T-cell (primary cell): ENCODE data around the gene ARHGEF2. TPM values are rescaled to one million over a fixed set of nuclear protein-coding genes. Genes with fewer than 3 reads are reported as not detected.

Experiments
- ATAC-seq, 4 experiments: fragments of 200-7000 bp in 3 of 4; fragments of 150-1000 bp in 1 of 4; cut with Tn5 transposase; replicated peaks in 1 of 4; 1 replicate in 3 of 4; 2 replicates in 1 of 4; pipeline ENCODE4 v1.10.0; 2021; ENCODE audit warnings: moderate library complexity in 3 of 4, mild to moderate bottlenecking in 2 of 4, moderate number of reproducible peaks in 1 of 4
- CTCF ChIA-PET, 2 donors: fragments of 300-600 bp; sonication (Branson Sonifier 250); formaldehyde crosslinking; loops; one replicate each; lab custom pipeline; 2022; ENCODE audit warnings: antibody characterized with exemption in 2 of 2; lab: Charles Lee
- POLR2A ChIA-PET, 2 donors: fragments of 300-600 bp; sonication (Branson Sonifier 250); formaldehyde crosslinking; loops; one replicate each; lab custom pipeline; 2022; ENCODE audit warnings: antibody characterized with exemption in 2 of 2; lab: Charles Lee
- DNase-seq, 35 experiments: peaks; one replicate each; pipeline versions ENCODE4 v3.0.0 to v3.0.0-alpha.2; 2013 to 2023
- H3K27ac ChIP-seq: one replicate; pipeline ENCODE4 v1.5.1; 2013; ENCODE audit warnings: low read length
- H3K27me3 ChIP-seq, 2 experiments: replicated peaks in 1 of 2; 1 replicate in 1 of 2; 2 replicates in 1 of 2; pipeline versions ENCODE4 v1.6.1 to v1.7.0; 2013; ENCODE audit warnings: low read length in 1 of 2, mixed read lengths in 1 of 2; ENCODE audit not compliant: control insufficient read depth in 2 of 2, insufficient read depth in 2 of 2; ENCODE audit errors: extremely low read depth in 1 of 2
- H3K36me3 ChIP-seq, 2 donors: 1 replicate in 1 of 2; 2 replicates in 1 of 2; pipeline versions ENCODE4 v1.6.1 to v1.7.0; 2013; ENCODE audit warnings: low read length in 1 of 2; ENCODE audit not compliant: control insufficient read depth in 2 of 2, insufficient read depth in 1 of 2; ENCODE audit errors: extremely low read depth in 1 of 2
- H3K4me1 ChIP-seq, 2 experiments: 1 replicate in 1 of 2; 2 replicates in 1 of 2; pipeline versions ENCODE4 v1.6.1 to v1.7.0; 2013; ENCODE audit warnings: low read length in 2 of 2, mixed read lengths in 1 of 2; ENCODE audit not compliant: insufficient read depth in 2 of 2, control insufficient read depth in 1 of 2; ENCODE audit errors: extremely low read depth in 1 of 2
- H3K4me3 ChIP-seq, 2 donors: 1 replicate in 1 of 2; 2 replicates in 1 of 2; pipeline versions ENCODE4 v1.5.1 to v1.7.0; 2013; ENCODE audit warnings: mild to moderate bottlenecking in 2 of 2, low read length in 1 of 2, moderate library complexity in 1 of 2; ENCODE audit not compliant: control insufficient read depth in 1 of 2; ENCODE audit errors: extremely low read depth in 1 of 2
- H3K9me3 ChIP-seq: 2 replicates; pipeline ENCODE4 v1.7.0; 2013
- H3K27ac Mint-ChIP-seq, 2 donors: one replicate each; pipeline ENCODE4 v1.8.0; 2020 to 2021; ENCODE audit warnings: mild to moderate bottlenecking in 2 of 2, mixed read lengths in 2 of 2
- H3K27me3 Mint-ChIP-seq, 2 donors: one replicate each; pipeline ENCODE4 v1.8.0; 2021 to 2022; ENCODE audit warnings: mixed read lengths in 2 of 2
- H3K36me3 Mint-ChIP-seq: one replicate; pipeline ENCODE4 v1.8.0; 2021; ENCODE audit warnings: mixed read lengths
- H3K4me1 Mint-ChIP-seq, 3 donors: one replicate each; pipeline ENCODE4 v1.8.0; 2020 to 2022; ENCODE audit warnings: mixed read lengths in 3 of 3, mild to moderate bottlenecking in 1 of 3
- H3K4me3 Mint-ChIP-seq, 3 donors: one replicate each; pipeline ENCODE4 v1.8.0; 2020 to 2022; ENCODE audit warnings: mild to moderate bottlenecking in 3 of 3, mixed read lengths in 3 of 3, moderate library complexity in 3 of 3
- H3K9me3 Mint-ChIP-seq, 3 donors: one replicate each; pipeline ENCODE4 v1.8.0; 2020 to 2022; ENCODE audit warnings: mixed read lengths in 3 of 3
- WGBS: methylation state at CpG from one replicate; pipeline ENCODE4 v1.1.5; 2013; ENCODE audit warnings: missing lambda C conversion rate; ENCODE audit not compliant: insufficient coverage; 5-methylcytosine and 5-hydroxymethylcytosine counted together
- total RNA-seq, 35 experiments: library from RNA in 6 of 35; stranded (reverse) in 6 of 35; fragments of 120-200 nt in 1 of 35; gene quantifications; one replicate each; pipeline versions ENCODE4 v1.2.1 to v1.2.4 and lab custom pipeline; 2013 to 2026

Gene ARHGEF2
- total RNA-seq (100 to 1,000 TPM; 110 to 174 (median 167) TPM), total RNA-seq (lab: John Stamatoyannopoulos, UW) (87.1 to 475 (median 191) reads per million in 29 experiments)
- total RNA-seq (2013) = 128 TPM

DNA sequence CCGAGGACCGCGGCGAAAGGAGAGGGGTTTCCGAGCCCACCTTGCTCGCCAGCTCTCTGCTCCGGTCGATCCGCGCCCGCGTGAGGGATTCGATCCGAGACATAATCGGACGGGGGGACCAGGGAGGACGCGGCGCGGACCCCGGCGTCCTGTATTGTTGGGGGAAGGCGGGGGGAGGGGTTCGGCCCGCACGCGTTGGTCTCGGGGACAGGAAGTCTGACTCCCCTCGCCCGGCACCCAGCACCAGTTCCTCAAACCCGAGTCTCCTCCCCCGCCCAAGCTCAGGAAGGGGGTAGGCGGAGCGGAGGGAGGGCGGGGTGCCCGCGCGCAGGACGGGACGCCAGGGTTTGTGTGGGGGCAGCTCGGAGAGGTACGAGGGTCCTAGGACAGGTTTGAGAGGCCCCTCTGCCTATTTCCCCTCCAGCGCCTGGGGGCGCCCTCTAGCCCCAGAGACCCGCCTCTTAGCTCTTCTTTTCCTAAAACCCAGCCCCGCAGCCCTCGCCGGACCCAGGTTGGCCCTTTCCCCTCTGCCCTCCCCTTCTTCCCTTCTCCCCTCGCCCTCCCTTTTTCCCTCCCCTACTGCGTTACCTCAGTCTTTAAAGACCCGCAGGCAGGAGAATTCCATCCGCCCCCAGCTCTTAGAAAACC lies at the start of gene ARHGEF2:
TSS of gene ARHGEF2 (minus strand) at position 223 of the 648 bp plus-strand sequence. CDS start at position 103, 120 bp downstream.
- Mint-ChIP-seq H3K4me1 (peaks cover 68 to 86% (median 77%) of the 10 kb centered on the region in 3 donors), H3K4me3 (peak within 1 kb of the TSS; percentile 85 to 97 (median 97)), H3K9me3 (no peaks in the 10 kb centered on the region), H3K27me3 (no peaks in the 10 kb centered on the region), H3K27ac (peak within 1 kb of the TSS; percentile 93 to 94), H3K36me3 (peaks cover 8% of the 10 kb centered on the region)
- 0% methylated on average over 20 of the region's 52 CpGs for WGBS
- peaks cover 37 to 87% of the 10 kb centered on the region in 2 experiments for H3K4me1 ChIP-seq
- peak within 1 kb of the TSS; percentile 91 to 97 for H3K4me3 ChIP-seq
- no peaks in the 10 kb centered on the region for H3K9me3 ChIP-seq
- H3K36me3 ChIP-seq = peaks cover 5 to 11% of the 10 kb centered on the region in 2 donors
- ATAC-seq (peak; percentile 68 to 74 (median 72)), DNase-seq (peak; percentile 46 to 83 (median 68))
- ChIA-PET CTCF (interaction anchor here in 1 of 2 donors (0.6 to 1.3 kb wide), 7 partner anchors 8 to 356 kb away, joined by 3 to 7 read pairs (median 3); partner anchors contain the start of gene KHDC4), POLR2A (interaction anchor here (0.5 to 1.1 kb wide), 9 partner anchors 9 to 1378 kb away, joined by 3 to 11 read pairs (median 4); no protein-coding TSS in a partner anchor)
- no peaks in the 10 kb centered on the region for H3K27me3 ChIP-seq
- H3K27ac ChIP-seq = peak within 1 kb of the TSS; percentile 64

DNA sequence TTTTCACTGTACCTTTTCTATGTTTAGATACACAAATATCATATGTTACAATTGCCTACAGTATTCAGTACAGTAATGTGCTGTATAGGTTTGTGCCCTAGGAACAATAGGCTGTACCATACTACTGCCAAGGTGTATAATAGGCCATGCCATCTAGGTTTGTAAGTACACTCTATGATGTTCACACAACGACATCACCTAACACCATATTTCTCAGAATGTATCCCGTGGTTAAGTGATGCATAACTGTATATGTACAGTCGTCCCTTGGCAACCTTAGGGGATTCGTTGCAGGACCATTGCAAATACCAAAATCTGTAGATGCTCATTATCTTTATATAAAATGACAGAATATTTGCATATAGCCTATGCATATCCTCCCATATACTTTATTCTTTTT lies 48.2 kb upstream of the ARHGEF2 start:
- Mint-ChIP-seq H3K4me1 (peaks cover 3 to 14% (median 7%) of the 10 kb centered on the region in 3 donors), H3K4me3 (no peak overlapping the region), H3K36me3 (no peaks in the 10 kb centered on the region), H3K27ac (no peak overlapping the region), H3K9me3 (no peaks in the 10 kb centered on the region), H3K27me3 (peaks cover 0 to 5% of the 10 kb centered on the region in 2 donors)
- peaks cover 0 to 5% of the 10 kb centered on the region in 2 experiments for H3K27me3 ChIP-seq
- ChIA-PET POLR2A (no interaction called here), CTCF (interaction anchor here in 1 of 2 donors (0.9 to 1.0 kb wide), 2 partner anchors 39 to 49 kb away, joined by 4 to 7 read pairs; no protein-coding TSS in a partner anchor)
- WGBS = no CpG with 5 or more reads among the region's 4 CpGs
- H3K4me3 ChIP-seq = no peak overlapping the region
- H3K27ac ChIP-seq = no peak overlapping the region
- peaks cover 0 to 4% of the 10 kb centered on the region in 2 experiments for H3K4me1 ChIP-seq
- no peak for ATAC-seq
- no peaks in the 10 kb centered on the region for H3K9me3 ChIP-seq
- no peaks in the 10 kb centered on the region for H3K36me3 ChIP-seq
- DNase-seq = no peak

DNA sequence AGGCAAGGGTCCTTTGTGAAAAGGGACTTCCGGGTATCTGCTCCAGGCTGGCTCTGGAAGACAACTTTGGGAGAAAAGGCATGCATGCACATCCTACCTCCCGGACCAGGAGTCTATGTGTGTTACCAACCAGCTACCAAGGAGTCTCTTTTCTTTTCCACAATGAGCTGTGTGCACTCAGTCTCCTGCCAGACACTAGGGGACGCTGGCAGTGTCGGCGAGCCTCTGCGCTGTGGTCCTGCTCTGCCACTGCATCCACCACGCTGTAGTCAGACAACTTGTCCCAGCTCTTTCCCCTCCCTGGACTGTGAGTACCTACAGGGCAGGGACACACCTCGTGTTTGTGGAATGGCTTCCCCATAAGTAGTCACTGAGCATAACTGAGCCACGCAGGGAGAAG lies 47.5 kb upstream of the ARHGEF2 start:
- H3K9me3 Mint-ChIP-seq = no peaks in the 10 kb centered on the region
- Histone ChIP-seq H3K36me3 (no peaks in the 10 kb centered on the region), H3K27ac (no peak overlapping the region), H3K4me1 (peaks cover 2 to 8% of the 10 kb centered on the region in 2 experiments), H3K4me3 (no peak overlapping the region), H3K9me3 (no peaks in the 10 kb centered on the region), H3K27me3 (peaks cover 0 to 5% of the 10 kb centered on the region in 2 experiments)
- H3K27me3 Mint-ChIP-seq = peaks cover 0 to 5% of the 10 kb centered on the region in 2 donors
- WGBS = 22% methylated on average over 8 of the region's 9 CpGs
- H3K27ac Mint-ChIP-seq = peak overlapping the region in 1 of 2 donors; percentile 10
- peak in 25 of 35 experiments; percentile 1 to 56 (median 21) for DNase-seq
- H3K36me3 Mint-ChIP-seq = no peaks in the 10 kb centered on the region
- ATAC-seq = peak; percentile 64 to 79 (median 76)
- CTCF ChIA-PET = interaction anchor here in 1 of 2 donors (0.7 to 1.0 kb wide), 3 partner anchors 38 to 48 kb away, joined by 3 to 7 read pairs (median 4); no protein-coding TSS in a partner anchor
- no peak overlapping the region for H3K4me3 Mint-ChIP-seq
- POLR2A ChIA-PET = no interaction called here
- peaks cover 5 to 18% (median 8%) of the 10 kb centered on the region in 3 donors for H3K4me1 Mint-ChIP-seq

DNA sequence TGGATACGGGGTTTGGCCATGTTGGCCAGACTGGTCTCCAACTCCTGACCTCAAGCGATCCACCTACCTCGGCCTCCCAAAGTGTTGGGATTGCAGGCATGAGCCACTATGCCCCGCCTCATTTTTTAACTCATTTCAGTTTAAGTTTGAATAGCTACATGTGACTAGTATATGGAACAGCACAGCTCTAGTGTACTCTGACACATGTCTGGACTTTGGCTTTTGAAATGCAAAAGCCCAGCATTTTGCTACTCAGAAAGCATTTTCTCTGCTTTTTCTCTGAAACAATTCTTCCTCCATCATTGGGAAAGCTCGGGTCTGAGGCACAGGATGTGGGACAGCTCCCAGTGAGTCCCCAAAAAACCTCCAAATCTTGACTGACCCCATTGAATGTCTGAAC lies 46.5 kb upstream of the ARHGEF2 start:
- H3K4me1 Mint-ChIP-seq = peaks cover 13 to 27% (median 16%) of the 10 kb centered on the region in 3 donors
- CTCF ChIA-PET = no interaction called here
- H3K9me3 Mint-ChIP-seq = no peaks in the 10 kb centered on the region
- Histone ChIP-seq H3K9me3 (no peaks in the 10 kb centered on the region), H3K36me3 (no peaks in the 10 kb centered on the region), H3K4me3 (no peak overlapping the region), H3K27me3 (peaks cover 0 to 5% of the 10 kb centered on the region in 2 experiments), H3K4me1 (peaks cover 9 to 16% of the 10 kb centered on the region in 2 experiments), H3K27ac (no peak overlapping the region)
- no peak overlapping the region for H3K27ac Mint-ChIP-seq
- POLR2A ChIA-PET = interaction anchor here in 1 of 2 donors (0.5 kb wide), 1 partner anchor 9 kb away, joined by 3 read pairs; no protein-coding TSS in a partner anchor
- H3K4me3 Mint-ChIP-seq = no peak overlapping the region
- DNase-seq (no peak), ATAC-seq (no peak)
- peaks cover 2% of the 10 kb centered on the region for H3K36me3 Mint-ChIP-seq
- peaks cover 0 to 5% of the 10 kb centered on the region in 2 donors for H3K27me3 Mint-ChIP-seq
- 13% methylated on average over 1 of the region's 5 CpGs for WGBS

DNA sequence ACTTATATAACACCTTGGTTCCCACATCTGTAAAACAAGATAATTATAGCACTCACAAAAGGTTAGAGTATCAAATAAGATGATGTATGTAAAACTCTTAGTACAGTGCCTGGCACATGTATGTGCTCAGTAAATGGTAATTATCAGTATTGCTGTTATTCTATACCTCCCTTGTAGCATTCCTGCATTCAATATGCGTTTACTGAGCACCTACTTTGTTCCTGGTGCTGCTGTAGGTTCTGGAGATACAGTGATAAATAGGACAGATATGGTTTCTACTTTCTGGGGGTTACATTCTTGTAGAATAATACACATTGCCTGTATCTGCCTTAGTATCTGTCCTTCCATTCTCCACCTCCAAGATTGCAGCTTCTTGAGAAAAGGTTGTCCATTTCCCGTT lies 43.6 kb upstream of the ARHGEF2 start:
- H3K27ac ChIP-seq = no peak overlapping the region
- ChIA-PET CTCF (no interaction called here), POLR2A (no interaction called here)
- no peaks in the 10 kb centered on the region for H3K9me3 Mint-ChIP-seq
- H3K36me3 ChIP-seq = peaks cover 2 to 18% of the 10 kb centered on the region in 2 donors
- ATAC-seq = no peak
- peaks cover 13% of the 10 kb centered on the region for H3K36me3 Mint-ChIP-seq
- H3K4me3 ChIP-seq = no peak overlapping the region
- no peaks in the 10 kb centered on the region for H3K9me3 ChIP-seq
- no peak for DNase-seq
- H3K27ac Mint-ChIP-seq = peak overlapping the region; percentile 71 to 75
- H3K4me1 ChIP-seq = peaks cover 12 to 23% of the 10 kb centered on the region in 2 experiments
- WGBS = 33% methylated on average over 1 of the region's 2 CpGs
- peaks cover 0 to 5% of the 10 kb centered on the region in 2 donors for H3K27me3 Mint-ChIP-seq
- peaks cover 25 to 40% (median 31%) of the 10 kb centered on the region in 3 donors for H3K4me1 Mint-ChIP-seq
- peaks cover 0 to 5% of the 10 kb centered on the region in 2 experiments for H3K27me3 ChIP-seq
- peak overlapping the region; percentile 44 to 93 (median 49) for H3K4me3 Mint-ChIP-seq

DNA sequence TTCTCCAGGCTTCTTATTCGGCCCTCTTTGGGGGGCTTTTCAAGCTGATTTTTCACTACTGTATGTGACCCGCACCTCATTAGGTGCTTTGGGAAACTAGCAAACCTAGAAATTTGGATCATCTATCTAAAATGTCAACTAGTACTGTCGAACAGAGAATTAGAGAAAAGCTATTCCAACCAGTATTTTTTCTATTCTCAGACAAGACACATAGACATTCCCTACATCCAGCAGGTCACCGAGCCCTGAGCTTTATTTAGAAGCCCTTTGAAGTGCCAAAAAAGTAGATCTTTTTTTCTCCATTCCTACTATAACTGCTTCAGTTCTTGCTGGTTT lies 42.7 kb upstream of the ARHGEF2 start:
- H3K36me3 ChIP-seq = peaks cover 6 to 23% of the 10 kb centered on the region in 2 donors
- peak overlapping the region; percentile 87 to 88 for H3K4me3 ChIP-seq
- H3K27me3 ChIP-seq = peaks cover 0 to 5% of the 10 kb centered on the region in 2 experiments
- ATAC-seq = no peak
- Mint-ChIP-seq H3K36me3 (peaks cover 18% of the 10 kb centered on the region), H3K9me3 (no peaks in the 10 kb centered on the region), H3K4me3 (peak overlapping the region; percentile 93 to 97 (median 94)), H3K27me3 (peaks cover 0 to 5% of the 10 kb centered on the region in 2 donors), H3K27ac (peak overlapping the region; percentile 88 to 94), H3K4me1 (peaks cover 27 to 41% (median 31%) of the 10 kb centered on the region in 3 donors)
- peak overlapping the region; percentile 50 for H3K27ac ChIP-seq
- CTCF ChIA-PET = interaction anchor here (0.6 to 1.2 kb wide), 3 partner anchors 45 to 87 kb away, joined by 3 to 4 read pairs (median 3); partner anchors contain the start of gene KHDC4 (in 1 of the 2)
- WGBS = 0% methylated on average over 1 of the region's 4 CpGs
- no peaks in the 10 kb centered on the region for H3K9me3 ChIP-seq
- DNase-seq = no peak
- POLR2A ChIA-PET = interaction anchor here in 1 of 2 donors (0.6 kb wide), 2 partner anchors 504 to 769 kb away, joined by 4 to 5 read pairs; no protein-coding TSS in a partner anchor
- H3K4me1 ChIP-seq = peaks cover 12 to 23% of the 10 kb centered on the region in 2 experiments
